Neutrophil (primary cell): Measurements from ENCODE around the gene CAV1.
A peak's percentile ranks its signal among the peaks of the same experiment; 100 is the strongest.

Source experiments
- H3K27ac ChIP-seq: fragments of 200-600 bp; sonication (generic); 2 replicates; pipeline ENCODE4 v1.5.1; 2016; ENCODE audit warnings: mild to moderate bottlenecking, moderate library complexity
- H3K27me3 ChIP-seq: fragments of 200-600 bp; sonication (generic); 2 replicates; pipeline ENCODE4 v1.6.0; 2016; ENCODE audit warnings: mild to moderate bottlenecking
- H3K36me3 ChIP-seq: fragments of 200-600 bp; sonication (generic); 2 replicates; pipeline ENCODE4 v1.5.1; 2017
- H3K4me1 ChIP-seq, 2 experiments: fragments of 200-600 bp in 1 of 2; sonication (generic) in 1 of 2; 1 replicate in 1 of 2; 2 replicates in 1 of 2; pipeline versions ENCODE4 v1.5.1 to v1.6.1; 2013 to 2016; ENCODE audit warnings: low read depth in 1 of 2, low read length in 1 of 2, mild to moderate bottlenecking in 1 of 2, moderate library complexity in 1 of 2; ENCODE audit not compliant: control insufficient read depth in 1 of 2, insufficient read depth in 1 of 2
- H3K4me3 ChIP-seq, 2 experiments: fragments of 200-600 bp in 1 of 2; sonication (generic) in 1 of 2; 1 replicate in 1 of 2; 2 replicates in 1 of 2; pipeline ENCODE4 v1.5.1; 2013 to 2016; ENCODE audit warnings: low read depth in 1 of 2, low read length in 1 of 2, mild to moderate bottlenecking in 1 of 2, moderate library complexity in 1 of 2
- H3K9me3 ChIP-seq: fragments of 200-600 bp; sonication (generic); 2 replicates; pipeline ENCODE4 v1.5.1; 2016
- TF ChIP-seq, protein P1 (sequence below): fragments of 200-600 bp; sonication (generic); IDR thresholded peaks from 2 replicates; pipeline ENCODE4 v1.5.1; 2016; ENCODE audit warnings: antibody characterized with exemption

Gene CAV1

DNA sequence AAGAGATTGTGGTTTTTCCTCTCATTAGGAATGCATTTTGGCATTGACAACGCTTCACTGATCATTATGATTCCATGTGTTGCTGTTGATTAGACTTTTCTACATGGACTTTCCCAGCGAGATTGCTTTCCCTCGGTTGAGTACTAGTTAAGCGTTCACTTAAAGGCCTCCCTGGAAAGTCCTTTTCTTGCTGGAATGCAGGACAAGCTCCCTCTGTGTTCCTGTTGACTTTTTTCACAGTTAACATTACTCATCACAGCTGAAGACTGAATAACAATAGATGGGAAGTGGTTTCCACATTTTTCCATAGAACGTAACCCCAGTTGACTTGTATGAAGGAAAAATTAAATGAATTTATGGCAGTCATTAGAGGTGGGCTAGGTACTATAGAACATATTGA is 2.6 kb upstream of the CAV1 start:
- peaks cover 90% of the 10 kb centered on the region for H3K27me3 ChIP-seq
- H3K4me1 ChIP-seq: peaks cover 14 to 24% of the 10 kb centered on the region in 2 experiments
- no peaks in the 10 kb centered on the region for H3K9me3 ChIP-seq
- no peak overlapping the region for H3K27ac ChIP-seq
- H3K36me3 ChIP-seq: no peaks in the 10 kb centered on the region
- H3K4me3 ChIP-seq: no peak overlapping the region
- TF ChIP-seq, protein P1, sequence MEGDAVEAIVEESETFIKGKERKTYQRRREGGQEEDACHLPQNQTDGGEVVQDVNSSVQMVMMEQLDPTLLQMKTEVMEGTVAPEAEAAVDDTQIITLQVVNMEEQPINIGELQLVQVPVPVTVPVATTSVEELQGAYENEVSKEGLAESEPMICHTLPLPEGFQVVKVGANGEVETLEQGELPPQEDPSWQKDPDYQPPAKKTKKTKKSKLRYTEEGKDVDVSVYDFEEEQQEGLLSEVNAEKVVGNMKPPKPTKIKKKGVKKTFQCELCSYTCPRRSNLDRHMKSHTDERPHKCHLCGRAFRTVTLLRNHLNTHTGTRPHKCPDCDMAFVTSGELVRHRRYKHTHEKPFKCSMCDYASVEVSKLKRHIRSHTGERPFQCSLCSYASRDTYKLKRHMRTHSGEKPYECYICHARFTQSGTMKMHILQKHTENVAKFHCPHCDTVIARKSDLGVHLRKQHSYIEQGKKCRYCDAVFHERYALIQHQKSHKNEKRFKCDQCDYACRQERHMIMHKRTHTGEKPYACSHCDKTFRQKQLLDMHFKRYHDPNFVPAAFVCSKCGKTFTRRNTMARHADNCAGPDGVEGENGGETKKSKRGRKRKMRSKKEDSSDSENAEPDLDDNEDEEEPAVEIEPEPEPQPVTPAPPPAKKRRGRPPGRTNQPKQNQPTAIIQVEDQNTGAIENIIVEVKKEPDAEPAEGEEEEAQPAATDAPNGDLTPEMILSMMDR: no peak

DNA sequence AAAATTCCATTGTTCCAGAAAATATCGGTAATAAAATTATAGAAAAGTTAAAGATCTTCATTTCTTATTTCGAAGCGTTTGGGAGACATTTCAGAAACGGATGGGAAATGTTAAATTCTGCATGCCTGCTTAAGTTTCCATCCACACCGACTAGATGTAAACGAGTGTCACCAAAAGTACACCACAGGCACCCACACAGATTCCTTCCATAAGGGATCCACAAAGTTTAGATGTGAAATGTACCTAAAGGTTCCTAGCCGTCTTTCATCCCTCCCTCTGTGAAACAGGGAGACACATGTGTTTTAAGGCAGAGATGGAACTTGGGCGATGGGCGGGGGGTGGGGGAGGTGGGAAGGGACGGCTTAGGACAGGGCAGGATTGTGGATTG is 621 bp upstream of the CAV1 start:
- TF ChIP-seq, protein P1: no peak
- H3K27me3 ChIP-seq: peaks cover 92% of the 10 kb centered on the region
- peaks cover 14 to 24% of the 10 kb centered on the region in 2 experiments for H3K4me1 ChIP-seq
- no peak overlapping the region for H3K4me3 ChIP-seq
- H3K36me3 ChIP-seq: no peaks in the 10 kb centered on the region
- H3K27ac ChIP-seq: no peak overlapping the region
- H3K9me3 ChIP-seq: no peaks in the 10 kb centered on the region

DNA sequence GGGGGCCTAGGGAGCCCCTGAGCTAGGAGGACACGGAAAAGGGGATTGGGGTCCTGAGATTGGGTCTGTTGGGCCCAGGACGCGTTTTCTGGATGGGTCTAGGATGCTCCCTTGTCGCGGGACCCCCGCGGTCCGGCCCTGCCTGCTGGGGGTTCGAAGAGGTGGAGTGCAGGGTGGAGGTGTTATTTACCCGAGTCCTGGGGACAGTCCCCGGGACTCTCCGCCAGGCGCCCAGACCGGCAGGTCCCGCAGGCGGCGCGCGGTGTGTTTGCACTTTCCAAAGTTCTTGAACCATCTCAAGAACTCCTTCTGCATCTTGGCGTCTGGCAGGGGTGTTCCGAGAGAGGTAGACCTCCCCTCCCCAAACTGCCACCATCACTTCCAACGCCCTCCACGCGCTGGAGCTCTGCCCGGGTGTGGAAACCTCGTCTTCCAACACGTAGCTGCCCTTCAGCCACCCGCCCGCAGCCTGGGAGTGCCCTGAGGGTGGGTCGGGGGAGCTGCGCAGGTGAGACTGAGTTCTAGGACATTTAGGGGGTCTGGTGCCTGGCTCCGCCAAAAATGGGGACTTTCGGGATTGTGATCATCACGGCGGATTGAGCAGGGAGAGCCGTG is 569 bp downstream of the CAV1 start:
- TF ChIP-seq, protein P1: no peak
- Histone ChIP-seq H3K4me1 (peaks cover 14 to 24% of the 10 kb centered on the region in 2 experiments), H3K27ac (no peak overlapping the region), H3K36me3 (no peaks in the 10 kb centered on the region), H3K9me3 (no peaks in the 10 kb centered on the region), H3K4me3 (peak overlapping the region in 1 of 2 experiments; percentile 40), H3K27me3 (peaks cover 89% of the 10 kb centered on the region)

DNA sequence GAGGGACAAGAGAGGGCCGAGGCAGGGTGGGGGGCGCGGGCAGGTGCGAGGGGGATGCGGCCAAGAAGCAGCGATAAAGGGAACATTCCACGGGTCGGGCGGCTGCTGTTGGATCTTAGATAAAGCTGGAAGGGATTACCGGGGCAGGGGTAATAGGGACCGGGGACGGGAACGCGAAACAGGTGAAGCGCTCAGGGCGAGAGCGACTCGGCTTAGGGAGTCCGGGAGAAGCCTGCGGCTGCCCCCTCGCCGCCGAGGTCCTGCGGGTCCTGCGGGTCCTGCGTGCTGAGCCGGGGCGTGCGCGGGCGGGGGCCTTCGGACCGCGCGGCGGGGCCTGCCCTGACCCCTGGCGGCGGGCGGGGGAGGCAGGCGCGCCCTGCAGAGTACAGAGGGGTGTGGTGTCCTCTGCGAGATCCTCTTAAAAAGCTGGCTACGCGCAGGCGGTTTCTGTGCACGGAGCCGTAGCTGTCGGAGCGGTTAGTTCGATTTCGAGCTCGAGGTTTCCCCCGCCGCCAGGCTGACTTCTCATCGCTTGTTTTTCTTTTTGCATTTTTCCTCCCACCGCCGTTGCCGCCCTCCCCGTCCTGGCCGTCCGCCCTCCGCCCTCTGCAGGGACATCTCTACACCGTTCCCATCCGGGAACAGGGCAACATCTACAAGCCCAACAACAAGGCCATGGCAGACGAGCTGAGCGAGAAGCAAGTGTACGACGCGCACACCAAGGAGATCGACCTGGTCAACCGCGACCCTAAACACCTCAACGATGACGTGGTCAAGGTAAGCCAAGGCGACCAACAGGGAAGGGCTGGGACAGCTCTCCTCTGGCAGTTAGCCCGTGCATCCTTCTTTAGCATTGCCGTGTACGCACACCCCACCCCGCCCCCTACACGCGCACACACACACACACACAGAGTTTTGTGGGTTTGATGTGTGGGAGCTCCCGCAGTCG is 1.4 kb downstream of the CAV1 start:
- Histone ChIP-seq H3K36me3 (no peaks in the 10 kb centered on the region), H3K27ac (no peak overlapping the region), H3K9me3 (no peaks in the 10 kb centered on the region), H3K27me3 (peaks cover 87% of the 10 kb centered on the region), H3K4me1 (peaks cover 14 to 24% of the 10 kb centered on the region in 2 experiments), H3K4me3 (peak overlapping the region in 1 of 2 experiments; percentile 40)
- TF ChIP-seq, protein P1: peak; percentile 32

DNA sequence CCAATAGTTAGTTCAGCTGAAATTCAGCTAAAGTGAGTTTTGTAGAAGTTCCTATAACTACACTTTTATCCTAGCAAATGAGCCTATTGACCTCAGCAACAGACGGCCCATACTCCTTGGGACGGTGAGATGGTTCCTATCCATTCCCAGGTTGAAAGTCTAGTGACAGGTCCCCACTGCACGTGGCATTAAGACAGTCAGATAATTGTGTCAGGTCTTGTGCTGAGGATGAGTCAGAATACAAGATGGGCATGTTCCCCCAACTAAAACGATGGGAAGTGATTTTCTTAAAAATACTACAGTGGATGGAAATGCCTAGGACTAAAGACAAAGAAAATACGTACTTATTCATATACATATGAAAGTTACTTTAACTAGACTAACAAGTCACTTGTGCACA is 2.1 kb downstream of the CAV1 start:
- Histone ChIP-seq H3K4me1 (peaks cover 14 to 24% of the 10 kb centered on the region in 2 experiments), H3K27ac (no peak overlapping the region)
- TF ChIP-seq, protein P1: no peak

More for the DNA sequence above, 2.1 kb downstream of the CAV1 start:
- Histone ChIP-seq H3K36me3 (no peaks in the 10 kb centered on the region), H3K9me3 (no peaks in the 10 kb centered on the region), H3K27me3 (peaks cover 79% of the 10 kb centered on the region), H3K4me3 (no peak overlapping the region)
